ENCODE measurements around the gene ATG7.
"Not testable (repeated sequence)": the region's sequence is repeated elsewhere in the genome, so short reads cannot be mapped to it uniquely, and the experiment has no call there.

ATG7 gene

DNA sequence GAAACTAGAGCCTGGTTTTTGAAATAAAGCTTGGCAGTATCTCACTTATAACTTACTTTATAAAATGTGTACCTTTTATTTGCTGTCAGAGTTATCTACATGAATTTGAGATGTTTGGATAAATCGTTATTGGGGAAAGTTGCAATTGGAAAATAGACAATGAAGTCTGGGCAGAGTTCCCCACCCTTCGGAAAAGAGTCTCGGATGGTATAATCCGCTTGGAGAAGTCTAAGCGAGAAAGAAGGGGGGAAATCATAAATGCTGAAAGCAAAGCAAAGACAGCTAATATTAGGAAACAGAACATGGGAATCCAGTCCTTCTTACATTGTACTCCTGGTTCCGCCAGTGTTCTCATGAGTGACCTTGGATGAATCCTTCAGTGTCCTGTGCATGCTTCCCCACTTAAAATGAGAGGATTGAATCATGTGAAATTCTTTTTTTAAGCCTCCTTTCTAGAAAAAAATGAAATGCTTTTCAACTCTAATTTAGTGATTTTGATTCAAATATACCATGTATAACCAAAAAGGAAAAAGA is 162.4 kb downstream of the ATG7 start:
- DNase-seq (no peak), ATAC-seq (no peak)

DNA sequence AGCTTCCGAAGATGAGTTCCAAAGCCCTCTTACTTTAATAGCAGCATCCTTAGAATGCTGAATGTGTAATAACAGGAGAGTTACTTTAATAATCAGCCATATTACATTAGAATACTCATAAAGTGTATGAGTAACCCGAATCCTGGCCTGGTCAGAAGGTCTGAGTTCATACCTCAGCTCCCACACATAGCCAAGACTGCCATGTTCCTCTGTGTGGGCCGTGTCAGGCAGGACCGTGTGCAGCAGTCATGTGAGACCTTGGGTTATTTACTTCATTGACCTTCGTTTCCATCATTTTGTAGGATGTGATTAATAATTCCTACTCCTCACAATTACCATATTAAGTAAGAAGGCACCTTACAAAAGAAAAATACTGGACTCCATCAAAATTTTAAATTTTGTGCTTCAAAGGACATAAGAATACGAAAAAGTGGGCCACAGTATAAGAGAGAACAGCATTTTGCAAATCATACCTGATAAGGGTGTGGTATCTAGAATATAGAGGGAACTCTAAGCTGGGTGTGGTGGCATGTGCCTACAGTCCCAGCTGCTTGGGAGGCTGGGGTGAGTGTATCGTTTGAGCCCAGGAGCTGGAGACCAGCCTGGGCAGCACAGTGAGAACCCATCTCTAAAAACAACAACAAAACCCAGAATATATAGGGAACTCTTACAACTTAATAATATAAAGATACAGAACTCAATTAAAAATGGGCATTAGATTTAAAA is 163.4 kb downstream of the ATG7 start:
- no peak for ATAC-seq
- DNase-seq: no peak

DNA sequence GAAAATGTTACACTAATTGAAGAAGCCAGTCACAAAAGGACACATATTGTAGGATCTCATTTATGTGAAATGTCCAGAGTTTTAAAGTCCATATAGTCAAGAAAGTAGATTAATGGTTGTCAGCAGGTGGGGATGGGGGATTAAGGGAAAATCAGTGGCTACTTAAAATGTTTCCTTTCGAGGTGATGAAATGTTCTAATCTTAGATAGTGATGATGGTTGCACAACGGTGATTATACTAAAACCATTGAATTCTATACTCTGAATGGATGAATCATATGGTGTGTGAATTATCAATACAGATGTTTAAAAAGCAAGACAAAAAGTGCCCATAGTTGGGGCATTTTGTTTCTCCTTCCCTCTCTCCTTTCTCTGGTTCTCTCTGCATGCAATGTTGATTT is 164.6 kb downstream of the ATG7 start:
- ATAC-seq (no peak), DNase-seq (no peak)

DNA sequence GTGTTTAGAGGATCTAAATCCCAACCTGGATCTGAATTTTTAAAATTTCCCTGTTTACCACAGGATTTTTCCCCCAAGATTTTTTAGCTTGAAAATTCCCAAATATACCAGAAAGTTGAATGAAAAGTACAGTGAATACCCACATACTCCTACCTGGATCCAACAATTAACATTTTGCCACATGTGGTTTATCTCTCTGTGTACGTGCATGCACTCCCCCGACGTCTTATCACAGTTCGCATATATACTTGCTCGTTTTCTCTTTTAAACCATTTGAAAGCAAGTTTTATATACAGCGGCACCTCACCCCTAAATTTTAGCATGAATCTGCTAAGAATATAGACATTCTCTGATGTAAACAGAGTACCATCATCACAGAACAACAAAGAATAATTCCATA is 165.3 kb downstream of the ATG7 start:
- no peak for ATAC-seq
- no peak for DNase-seq

DNA sequence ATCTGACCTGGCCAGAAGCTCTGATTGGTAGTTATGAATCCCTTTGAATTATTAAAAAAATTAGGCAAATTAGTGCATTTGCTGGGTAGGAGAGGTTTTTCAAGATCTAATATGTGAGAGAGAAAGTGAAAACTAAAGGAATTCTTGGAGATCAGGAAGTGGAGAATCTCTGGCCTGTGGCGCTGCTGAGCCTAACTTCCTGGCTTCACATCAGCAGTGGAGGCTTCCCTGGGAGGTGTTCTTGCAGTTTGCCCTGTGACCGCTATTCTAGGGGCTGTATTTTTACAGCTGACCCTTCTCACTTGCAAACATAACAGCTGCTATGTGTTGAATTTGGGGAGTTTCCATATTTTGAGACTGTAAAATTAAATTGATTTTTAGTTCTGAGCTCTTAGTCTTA is 166.4 kb downstream of the ATG7 start:
- no peak for DNase-seq
- no peak for ATAC-seq

DNA sequence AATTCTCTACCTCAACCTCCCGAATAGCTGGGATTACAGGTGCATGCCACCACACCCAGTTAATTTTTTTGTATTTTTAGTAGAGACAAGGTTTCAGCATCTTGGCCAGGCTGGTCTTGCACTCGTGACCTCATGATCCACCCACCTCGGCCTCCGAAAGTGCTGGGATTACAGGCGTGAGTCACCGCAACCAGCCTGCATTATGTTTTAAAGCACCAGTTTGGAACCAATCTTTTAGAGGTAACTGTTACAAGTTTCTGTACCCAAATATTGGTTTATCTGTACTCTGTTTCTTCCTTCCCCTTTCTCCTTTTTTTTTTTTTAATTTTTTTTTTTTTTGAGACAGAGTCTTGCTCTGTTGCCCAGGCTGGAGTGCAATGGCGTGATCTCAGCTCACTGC is 169.1 kb downstream of the ATG7 start:
- not testable (repeated sequence) for DNase-seq, ATAC-seq

DNA sequence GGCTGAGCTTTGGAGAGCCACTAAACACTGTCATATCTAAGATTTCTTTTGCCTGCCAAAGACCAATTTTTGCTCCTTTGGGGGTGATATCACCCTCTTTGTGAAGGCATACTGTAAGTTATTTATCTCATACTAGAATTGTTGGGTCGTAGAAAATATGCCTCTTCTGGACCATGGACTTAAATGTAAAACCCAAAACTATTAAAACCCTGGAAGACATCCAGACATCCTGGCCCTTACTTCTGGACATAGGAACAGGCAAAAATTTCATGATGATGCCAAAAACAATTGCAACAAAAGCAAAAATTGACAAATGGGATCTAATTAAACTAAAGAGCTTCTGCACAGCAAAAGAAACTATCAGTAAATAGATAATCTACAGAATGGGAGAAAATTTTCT is 172.2 kb downstream of the ATG7 start:
- DNase-seq (no peak), ATAC-seq (no peak)

DNA sequence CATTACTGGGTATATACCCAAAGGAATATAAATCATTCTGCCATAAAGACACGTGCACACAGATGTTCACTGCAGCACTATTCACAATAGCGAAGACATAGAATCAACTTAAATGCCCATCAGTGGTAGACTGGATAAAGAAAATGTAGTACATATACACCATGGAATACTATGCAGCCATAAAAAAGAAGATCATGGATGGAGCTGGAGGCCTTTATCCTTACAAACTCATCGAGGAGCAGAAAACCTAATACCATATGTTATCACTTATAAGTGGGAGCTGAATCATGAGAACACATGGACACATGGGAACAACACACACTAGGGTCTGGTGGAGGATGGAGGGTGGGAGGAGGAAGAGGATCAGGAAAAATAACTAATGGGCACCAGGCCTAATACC is 173.0 kb downstream of the ATG7 start:
- DNase-seq, ATAC-seq: not testable (repeated sequence)

DNA sequence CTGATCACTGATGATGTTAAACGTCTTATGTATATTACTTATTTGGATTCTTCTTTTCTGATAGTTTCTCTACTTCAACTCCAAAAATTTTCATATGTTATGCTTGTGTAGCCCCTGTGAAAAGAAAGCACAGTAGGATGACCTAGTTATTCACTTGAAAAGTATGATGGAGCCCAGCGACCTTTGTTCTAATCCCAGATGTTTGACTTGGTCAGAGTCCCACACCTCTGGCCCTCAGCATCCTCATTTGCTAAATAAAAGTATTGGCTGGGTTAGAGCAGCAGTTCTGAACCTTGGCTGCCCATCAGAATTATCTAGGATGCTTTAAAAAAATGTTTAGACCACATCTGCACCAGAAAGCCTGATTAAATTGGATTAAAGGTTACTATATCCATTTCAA is 173.7 kb downstream of the ATG7 start:
- DNase-seq (no peak), ATAC-seq (no peak)

DNA sequence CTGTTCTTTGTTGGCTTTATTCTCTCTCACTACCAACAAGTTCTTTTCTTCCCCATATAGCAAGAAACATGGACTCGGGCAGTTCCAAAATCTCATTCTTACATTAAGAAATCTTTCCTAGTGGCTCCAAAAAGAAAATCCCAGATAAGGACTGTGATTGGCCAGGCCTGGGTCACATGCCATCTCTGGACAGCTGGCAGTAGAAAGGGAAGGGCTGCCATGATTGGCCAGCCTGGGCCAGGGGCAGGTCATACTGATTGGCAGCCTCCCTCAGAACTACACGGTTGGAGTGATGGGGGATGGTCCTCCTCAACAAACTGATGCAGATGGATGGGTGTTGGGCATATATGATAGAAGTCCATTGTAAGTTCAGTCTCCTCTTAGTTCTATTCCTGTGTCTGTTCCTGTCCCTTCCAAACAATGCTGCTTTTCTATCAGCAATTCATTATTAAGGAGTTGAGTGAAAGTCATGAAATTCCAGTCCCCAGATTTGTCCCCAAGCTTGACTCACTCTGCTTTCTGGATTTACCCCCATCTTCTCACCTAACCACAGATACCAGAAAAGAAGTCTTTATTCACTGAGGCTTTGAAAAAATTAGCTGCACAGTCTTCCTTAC is 175.5 kb downstream of the ATG7 start:
- ATAC-seq: no peak
- no peak for DNase-seq

DNA sequence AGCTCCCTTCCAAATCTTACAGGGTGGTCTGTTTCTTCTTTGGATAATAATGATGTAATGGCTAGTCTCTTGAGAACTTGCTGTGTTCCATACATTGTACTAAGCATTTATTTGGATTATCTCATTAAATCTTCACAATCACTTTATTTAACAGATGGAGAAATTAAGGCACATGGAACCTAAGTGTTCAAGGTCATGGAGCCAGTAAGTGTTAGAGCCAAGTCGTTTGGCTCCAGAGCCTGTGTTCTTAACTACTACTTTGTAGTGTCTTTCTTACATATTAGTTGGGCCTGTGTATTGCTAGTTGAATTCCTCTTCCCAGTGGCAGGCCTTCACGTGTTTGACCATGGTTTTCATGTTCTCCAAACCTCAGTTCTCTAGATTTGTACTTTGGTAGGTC is 177.8 kb downstream of the ATG7 start:
- ATAC-seq (no peak), DNase-seq (no peak)

DNA sequence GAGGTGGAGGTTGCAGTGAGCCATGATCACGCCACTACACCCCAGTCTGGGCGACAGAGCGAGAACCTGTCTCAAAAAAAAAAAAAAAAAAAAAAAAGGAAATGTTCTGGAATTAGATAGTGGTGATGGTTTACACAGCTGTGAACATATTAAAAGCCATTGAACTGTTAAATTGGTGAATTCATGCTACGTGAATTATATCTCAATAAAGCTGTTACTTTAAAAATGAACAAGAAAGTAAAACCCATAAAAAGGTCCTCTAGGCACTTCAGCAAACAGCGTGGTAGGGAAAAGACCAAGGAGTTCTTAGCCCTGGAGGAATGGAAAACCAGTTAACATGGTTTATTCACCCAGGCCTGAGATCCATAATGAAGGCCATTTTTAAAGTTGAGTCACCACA is 180.1 kb downstream of the ATG7 start:
- ATAC-seq: no peak
- no peak for DNase-seq

DNA sequence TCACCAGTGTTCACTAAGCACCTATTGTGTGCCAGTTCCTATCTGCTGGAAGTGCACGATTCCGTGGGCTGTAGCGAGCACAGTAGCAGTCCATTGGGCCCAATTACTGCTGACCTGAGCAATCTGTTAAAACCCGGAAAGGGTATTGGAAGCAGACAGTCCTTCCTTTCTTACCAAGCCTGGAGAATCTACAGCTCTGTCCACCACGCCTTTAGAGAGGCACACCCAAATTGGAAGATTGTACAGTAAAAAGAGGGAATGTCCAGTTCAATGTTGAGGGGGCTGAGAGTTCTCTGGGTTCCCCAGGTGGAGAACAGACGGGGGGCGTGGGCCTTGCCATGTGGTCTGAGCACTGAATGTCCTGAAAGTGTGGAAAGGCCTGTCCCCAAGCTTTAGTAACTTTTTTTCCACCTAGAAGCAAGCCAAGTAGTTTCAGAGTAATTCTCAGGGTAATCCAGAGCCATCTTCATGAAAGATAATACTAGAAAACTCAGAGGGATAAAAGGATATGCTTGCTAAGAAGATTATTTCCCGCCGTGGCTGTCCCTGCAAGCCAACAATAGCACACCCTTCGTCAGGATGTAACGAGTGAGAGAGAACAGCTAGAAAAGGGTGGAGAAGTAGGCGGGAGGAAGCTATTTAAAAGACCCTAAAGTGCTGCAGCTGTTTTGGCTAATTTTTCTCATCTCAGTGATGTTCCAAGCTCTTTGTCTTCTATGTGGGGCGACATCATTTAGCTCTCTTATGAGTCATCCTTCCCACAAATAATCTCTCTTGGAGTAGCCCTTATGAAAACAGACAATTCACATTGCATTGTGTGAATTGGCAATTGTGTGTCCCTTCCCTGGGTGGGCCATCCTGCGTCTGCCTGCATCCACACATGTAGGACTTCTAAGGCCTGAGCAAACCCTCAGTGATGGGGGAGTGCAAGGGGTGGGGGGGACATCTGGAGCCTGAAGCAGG is 181.0 kb downstream of the ATG7 start:
- ATAC-seq (no peak), DNase-seq (no peak)

DNA sequence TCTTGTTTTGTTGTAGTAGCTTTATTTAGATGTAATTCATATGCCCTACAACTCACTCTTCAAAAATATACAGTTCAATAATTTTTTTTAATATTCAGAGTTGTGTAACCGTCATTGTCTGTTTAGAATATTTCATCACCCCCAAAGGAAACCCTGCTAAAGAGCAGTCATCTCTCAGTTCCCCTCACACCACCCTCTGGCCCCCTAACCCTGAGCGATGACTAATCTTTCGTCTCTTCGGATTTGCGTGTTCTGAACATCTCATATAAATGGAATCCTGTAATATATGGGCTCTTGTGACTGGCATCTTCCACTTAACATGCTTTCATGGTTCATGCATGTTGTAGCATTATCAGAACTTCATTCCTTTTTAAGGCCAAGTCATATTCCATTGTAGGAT is 183.8 kb downstream of the ATG7 start:
- no peak for DNase-seq

DNA sequence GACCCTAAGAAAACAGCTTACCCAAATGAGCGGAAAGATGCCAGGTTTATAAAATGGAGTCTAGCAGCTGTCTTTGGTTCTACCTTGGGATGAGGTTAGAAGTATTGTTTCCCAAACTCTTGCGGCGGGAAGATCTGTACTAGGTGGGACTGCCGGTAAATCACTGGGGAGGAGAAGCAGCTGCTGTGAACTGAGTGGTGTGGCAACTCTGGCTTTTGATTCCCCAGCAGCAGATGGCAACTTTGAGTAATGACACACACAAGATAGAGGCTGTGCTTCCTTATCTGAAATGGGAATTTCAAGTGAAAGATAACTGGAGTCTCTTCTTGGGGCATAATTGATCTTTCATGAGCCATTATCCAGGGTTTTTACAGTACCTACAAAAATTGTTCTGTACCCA is 184.9 kb downstream of the ATG7 start:
- no peak for DNase-seq
- no peak for ATAC-seq

More for the DNA sequence above, 183.8 kb downstream of the ATG7 start:
- ATAC-seq: no peak

DNA sequence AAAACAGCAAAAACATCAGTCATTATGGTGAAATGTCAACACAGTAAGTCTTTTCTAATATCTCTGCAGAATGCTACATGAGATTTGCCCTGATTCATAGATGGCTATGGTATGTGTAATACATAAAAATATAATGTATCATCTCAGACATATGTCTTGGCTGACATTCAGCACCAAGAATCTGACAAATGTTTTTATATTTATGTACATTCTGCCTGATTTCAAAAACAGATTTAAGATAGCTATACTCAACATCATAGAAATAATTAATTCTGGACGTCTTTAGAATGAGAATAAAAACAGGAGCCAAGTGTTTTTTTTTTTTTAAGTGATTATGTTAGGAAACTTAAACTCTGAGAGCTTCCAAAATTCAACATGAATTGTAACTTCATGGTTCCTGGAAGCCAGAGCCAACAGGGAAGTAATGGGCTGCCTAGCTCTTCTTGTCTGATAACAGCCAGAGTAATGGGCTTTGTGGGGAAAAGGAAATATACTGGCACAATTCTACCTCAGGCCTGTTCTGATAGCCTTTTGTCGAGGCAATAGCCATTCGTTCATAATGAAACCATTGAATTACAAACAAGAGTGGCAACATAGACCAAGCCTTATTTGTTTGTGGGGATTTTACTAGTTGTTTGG is 187.1 kb downstream of the ATG7 start:
- DNase-seq (no peak), ATAC-seq (no peak)

DNA sequence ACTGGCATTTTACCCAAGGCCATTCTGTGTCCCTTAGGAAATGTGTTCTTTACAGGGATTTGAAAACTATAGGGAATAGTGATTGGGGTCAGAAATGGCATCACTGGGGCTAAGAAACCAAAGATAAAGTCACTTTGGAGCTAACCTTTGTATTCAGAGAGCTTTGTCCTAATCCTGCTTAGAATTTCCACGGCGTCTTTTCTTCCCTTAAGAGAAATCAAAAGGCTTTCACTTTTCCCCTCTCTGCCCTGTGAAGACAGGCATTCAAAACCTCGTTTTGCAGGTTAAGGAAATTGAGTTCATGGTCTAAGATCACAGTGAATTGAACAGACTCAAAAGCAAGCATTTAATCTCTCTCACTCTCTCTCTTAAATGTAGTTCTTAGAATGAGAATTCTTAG is 189.0 kb downstream of the ATG7 start:
- ATAC-seq (no peak), DNase-seq (no peak)

DNA sequence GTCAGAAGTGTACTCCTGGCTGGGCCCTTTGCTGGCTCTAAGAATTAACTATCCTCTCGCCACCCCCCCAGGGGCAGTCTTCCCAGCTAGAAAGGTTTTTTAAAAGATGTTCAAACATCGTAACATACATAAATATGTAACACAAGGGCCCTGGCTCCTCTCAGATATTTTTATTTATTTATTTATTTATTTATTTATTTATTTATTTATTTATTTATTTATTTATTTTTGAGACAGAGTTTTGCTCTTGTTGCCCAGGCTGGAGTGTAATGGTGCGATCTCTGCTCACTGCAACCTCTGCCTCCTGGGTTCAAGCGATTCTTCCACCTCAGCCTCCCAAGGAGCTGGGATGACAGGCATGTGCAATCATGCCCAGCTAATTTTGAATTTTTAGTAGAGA is 190.5 kb downstream of the ATG7 start:
- not testable (repeated sequence) for ATAC-seq, DNase-seq

DNA sequence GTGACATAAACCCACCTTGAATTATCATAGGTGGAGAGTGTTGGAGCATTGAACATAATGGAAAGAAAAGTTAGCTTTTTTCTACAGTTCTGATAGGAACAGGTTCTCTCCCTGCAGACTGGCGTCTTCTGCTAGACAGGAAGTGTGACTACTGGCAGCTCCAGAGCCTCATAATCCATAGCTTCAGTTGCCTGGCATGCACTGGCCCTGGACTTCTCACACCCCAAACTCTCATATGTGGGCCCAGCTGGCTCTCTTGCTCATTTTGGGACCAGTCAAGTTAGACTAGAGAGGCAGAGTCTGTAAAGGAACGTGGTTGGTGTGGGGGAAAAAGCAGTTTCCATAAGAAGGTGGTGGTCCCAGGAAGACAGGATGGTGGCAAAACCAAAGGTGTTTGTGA is 191.4 kb downstream of the ATG7 start:
- no peak for DNase-seq
- no peak for ATAC-seq

DNA sequence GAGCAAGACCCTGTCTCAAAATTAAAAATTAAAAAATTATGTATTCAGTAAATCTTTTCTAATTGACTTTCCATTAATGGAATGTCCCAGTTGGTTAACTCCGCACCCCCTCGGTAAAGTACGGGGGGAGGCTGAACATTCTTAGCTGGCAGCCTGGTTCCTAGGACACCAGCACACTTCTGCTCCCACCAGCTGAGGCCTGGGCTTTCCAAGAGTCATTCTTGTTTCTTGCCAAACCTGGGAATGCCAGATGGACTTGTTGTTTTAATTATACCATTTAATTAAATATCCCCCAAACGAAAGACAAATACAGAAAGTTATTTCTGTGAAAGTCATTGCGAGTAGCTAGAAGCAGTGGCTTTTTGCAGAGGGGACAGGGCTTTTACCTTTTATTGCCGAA is 192.2 kb downstream of the ATG7 start:
- ATAC-seq (no peak), DNase-seq (no peak)

DNA sequence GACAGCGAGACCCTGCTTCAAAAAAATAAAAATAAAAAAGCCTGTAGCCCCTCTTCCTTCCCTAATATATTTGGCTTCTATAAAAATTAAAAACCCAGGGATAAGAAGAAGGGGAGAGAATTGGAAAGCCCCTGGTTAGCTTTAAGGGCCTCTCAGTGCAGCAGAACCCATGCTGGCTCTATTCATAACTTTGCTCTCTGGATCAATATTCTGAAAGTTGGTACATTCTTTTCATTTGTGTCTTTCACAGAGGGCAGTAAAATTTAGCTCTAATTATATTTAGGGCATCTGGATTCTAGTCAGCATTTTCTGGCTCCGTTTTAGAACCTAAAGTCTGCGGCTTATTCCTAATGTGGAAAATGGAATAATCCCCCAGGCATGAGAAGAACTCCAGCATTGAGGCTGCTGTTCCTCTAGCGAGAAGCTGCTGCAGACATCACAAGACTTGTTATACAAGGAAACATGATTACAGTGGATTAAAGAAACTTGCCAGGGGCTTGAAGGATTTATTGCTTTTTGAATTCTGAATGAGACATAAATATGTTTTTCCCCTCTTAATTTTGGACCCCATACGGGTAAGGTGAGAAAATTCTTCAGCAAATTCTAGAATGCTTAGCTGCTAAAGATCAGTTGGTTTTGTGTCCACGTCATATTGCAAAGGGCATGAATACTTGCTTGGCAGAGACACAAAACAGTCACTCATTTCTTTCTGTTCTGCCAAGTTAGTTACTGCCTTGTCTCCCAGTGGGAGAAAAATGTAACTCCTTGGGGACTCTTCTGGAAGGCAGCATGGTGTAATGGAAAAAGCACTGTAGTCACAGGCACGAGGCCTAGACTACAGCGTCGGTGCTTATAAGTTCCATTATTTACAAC is 193.8 kb downstream of the ATG7 start:
- DNase-seq: no peak
- no peak for ATAC-seq
